ENCODE data around the gene MTFMT.

Gene MTFMT

GRCh38 chr15:64981812-64982431, 47.5 kb downstream of the MTFMT start:
- DNase-seq = no peak

GRCh38 chr15:64979252-64979710, 50.2 kb downstream of the MTFMT start:
- DNase-seq = peak; percentile 85

GRCh38 chr15:64975390-64975789, 54.0 kb downstream of the MTFMT start:
- DNase-seq = no peak

- DNase-seq = no peak
Observed at GRCh38 chr15:64970698-64971097, 58.7 kb downstream of the MTFMT start.

GRCh38 chr15:64969401-64969800, 60.0 kb downstream of the MTFMT start:
- no peak for DNase-seq

- no peak for DNase-seq
Observed at GRCh38 chr15:64961013-64961412, 68.4 kb downstream of the MTFMT start.

- no peak for DNase-seq
Observed at GRCh38 chr15:64960153-64960552, 69.3 kb downstream of the MTFMT start.

GRCh38 chr15:64959128-64959527, 70.3 kb downstream of the MTFMT start:
- DNase-seq = no peak

- no peak for DNase-seq
Observed at GRCh38 chr15:64954395-64954794, 75.0 kb downstream of the MTFMT start.

- DNase-seq = no peak
Observed at GRCh38 chr15:64951777-64952418, 77.5 kb downstream of the MTFMT start.

Measured in NCI-H2227 treated with DMSO at 0.1 percent for 48 hours (cell line).